HG03460 (cell line): ENCODE results near the gene NDE1.
"Not testable (repeated sequence)": the region's sequence is repeated elsewhere in the genome, so short reads cannot be mapped to it uniquely, and the experiment has no call there.

Experiments used
- ATAC-seq: cut with Tn5 transposase; IDR thresholded peaks from one replicate; pipeline ENCODE4 v1.9.1; 2021; ENCODE audit not compliant: unreplicated experiment

Gene NDE1

DNA sequence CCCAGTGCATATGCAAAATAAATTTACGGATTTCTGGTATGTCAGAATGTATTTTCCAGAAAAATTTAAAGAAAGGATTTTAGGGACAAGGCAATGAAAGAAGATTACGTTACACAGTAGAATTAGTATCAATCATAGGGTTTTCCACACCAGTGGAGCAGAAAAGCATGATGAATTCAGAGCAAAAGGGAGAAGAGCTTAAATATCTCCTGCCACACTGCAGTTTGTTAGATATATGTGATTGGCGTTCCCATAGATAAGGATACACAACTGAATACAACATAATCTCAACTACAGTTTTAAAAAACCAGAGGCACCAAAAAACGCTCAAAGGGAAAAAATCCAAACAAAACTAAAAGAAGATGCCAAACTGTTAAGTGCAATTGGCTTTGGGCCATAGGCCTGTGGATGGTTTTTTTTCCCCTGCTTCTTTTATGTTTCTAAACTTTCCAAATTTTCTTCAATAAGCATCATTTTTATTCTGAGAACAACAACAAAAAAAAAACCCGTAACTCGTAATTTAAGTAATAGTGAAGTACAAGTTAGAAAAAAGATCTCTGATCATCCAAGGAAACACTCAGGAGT lies 29.3 kb upstream of the NDE1 start:
- no peak for ATAC-seq

DNA sequence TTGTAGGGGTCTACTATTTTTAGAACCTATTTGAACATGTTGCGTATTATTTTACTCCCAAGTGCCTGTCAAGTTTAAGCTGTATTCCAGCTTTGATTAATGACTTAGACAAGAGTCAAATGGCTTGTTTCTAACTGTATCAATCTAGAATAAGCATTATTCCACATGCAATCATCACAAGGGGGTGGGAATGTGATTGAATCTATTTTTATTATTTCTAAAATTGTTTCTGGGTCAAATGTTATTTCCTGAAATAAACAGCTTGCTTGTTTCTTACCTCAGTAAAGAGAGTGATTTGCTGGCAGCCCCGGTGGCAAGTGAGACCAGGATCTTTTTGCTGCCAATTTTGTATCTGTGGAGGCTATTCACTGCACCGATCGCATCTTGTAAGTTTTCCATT lies 28.6 kb upstream of the NDE1 start:
- no peak for ATAC-seq

DNA sequence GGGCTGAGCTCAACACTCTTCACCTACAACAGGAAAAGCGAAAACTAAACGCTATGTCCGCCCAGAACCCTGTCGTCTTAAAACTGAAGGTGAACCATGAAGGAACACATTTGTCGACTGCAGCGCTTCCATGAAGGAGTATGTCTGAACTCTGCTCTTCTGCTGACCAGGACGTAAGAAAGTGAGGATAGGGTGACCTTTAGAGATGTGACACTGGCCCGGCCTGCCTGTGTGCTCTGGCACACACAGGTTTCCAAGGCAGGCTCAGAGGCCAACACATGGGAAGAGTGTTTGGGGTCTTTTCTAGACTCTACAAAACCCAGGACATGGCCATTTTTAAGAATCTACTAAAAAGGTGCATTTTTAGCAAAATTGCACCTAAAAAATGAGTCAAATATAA lies 28.2 kb upstream of the NDE1 start:
- ATAC-seq, result no peak

DNA sequence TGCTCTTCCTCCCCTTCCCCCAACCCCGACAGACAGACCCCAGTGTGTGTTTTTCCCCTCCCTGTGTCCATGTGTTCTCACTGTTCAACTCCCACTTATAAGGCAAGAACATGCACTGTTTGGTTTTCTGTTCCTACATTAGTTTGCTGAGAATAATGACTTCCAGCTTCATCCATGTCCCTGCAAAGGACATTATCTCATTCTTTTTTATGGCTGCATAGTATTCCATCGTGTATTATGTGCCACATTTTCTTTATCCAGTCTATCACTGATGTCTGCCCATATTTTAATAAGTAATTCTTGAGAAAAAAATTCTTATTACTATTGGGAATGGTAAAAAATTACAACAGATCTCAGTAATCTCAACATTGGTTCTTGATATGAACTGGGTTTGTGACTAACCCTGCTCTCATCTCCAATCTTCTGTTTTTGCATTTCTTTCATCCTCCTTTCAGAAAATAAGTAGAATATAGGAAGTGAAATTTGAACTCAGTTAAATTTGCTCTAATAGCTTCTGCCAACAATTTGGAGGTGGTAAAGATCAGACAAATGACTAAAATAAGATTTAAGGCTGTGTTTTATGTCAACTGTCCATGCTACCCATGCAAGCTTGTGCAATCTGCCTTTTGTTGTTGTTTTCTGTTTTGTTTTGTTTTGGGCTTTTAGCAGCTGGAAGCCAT lies 18.2 kb upstream of the NDE1 start:
- ATAC-seq, result no peak

DNA sequence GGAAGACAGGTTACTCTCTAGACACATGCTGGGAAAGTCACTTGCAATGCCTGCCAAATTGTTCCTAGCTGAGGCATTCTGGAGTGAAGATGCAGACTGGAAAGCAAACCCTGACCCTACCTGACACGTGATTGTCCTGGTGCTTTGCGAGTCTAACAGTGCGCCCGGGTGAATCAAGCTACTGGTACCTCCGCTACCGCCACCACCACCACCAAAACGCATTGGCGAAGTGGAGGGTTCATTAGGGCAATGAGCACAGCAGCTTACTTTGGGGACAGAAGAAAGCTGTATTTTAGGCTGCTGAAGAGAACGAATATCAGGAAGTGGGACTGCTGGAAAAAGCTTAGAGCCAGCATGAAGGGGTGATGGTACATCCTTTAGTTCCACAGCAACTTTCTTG lies 14.1 kb upstream of the NDE1 start:
- no peak for ATAC-seq

DNA sequence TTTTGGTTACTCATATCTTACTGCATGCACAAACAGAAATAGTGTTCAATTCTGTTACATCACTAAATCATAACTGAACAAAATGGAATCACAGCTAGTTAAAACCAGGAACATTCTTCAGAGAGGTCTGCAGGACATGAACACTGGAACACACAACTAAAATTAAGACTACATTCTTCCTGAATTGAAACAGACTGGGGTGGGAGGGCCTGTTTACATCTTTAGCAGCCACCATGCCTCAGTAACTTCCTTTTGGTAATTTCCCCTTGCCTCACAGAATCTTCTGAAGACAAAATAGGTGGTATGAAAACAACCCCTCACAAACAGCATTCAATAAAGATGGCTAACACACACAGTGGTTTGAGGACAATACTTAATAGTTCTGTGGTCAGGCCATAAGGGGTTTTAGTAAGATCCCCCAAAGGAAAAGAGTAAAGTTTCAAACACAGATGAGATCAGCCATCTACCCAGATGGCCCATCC lies 13.6 kb upstream of the NDE1 start:
- no peak for ATAC-seq

DNA sequence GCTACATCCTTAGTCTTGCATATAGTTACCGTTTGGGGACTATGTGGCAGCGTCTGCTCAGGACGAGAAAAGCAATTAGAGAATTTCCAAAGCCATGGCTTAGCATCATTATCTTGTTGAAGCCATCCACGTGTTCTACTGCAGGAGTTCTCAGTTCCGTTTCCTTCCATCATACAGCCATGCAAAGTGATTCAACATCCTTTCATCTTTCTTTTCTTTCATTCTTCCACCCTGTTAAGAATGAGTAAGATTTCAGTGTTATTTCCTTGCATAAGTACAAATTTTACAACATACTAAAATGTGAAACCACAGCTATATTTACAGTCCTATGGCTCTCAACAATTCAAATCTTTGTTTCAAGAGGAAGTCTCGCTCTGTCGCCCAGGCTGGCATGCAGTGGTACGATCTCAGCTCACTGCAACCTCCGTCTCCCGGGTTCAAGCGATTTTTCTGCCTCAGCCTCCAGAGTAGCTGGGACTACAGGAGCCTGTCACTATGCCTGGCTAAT lies 10.9 kb upstream of the NDE1 start:
- ATAC-seq, result no peak

DNA sequence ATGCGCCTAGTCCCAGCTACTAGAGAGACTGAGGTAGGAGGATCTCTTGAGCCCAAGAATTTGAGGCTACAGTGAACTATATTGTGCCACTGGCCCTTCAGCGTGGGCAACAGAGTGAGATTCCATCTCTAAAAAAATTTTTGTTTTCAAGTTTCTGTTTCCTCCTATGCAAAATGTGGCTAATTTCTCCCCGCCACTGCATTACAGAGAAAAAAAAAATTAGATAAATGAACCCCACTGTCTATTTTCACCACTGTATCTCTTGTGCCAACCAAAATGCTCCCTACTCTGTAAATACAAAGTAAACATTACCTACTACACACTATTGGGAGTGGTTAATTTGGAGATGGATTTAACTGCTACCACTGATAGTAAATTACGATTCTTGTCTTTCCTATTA lies 9.1 kb upstream of the NDE1 start:
- ATAC-seq, result no peak

DNA sequence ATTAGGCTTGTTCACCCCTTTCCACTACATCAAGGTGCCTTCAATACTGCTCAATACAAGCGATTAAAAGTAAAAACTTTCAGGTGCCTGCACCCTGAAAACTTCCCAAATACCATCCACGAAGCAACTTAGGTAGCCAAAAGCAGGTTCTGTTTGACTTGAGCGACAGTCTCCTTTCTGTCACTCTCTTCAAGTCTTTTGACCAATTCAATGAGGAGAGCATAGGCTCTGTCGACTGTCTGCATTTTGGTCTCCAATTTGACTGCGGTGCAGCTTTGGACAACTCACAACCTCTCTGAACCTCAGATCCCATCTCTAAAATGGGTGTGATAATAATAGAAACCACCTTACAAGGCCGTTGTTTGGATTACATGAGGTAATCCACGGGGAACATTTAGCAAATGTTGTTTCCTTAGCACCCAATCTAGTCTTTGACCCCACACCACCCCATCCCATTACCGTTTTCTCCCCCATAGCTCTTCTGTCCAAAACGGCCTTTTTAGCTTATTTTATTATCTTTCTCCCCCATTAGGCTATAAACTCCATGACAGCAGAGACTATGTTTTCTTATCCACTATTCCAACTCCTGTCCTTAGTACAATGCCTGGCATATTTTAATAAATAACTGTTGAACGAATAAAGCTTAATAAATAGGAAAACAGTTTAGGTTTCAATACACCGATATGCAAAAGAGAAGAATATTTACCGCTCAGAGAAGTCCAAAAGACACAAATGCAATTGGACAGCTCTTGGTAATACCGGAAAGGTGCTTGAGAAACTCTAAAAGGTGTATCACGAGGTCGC lies 8.1 kb upstream of the NDE1 start:
- no peak for ATAC-seq

DNA sequence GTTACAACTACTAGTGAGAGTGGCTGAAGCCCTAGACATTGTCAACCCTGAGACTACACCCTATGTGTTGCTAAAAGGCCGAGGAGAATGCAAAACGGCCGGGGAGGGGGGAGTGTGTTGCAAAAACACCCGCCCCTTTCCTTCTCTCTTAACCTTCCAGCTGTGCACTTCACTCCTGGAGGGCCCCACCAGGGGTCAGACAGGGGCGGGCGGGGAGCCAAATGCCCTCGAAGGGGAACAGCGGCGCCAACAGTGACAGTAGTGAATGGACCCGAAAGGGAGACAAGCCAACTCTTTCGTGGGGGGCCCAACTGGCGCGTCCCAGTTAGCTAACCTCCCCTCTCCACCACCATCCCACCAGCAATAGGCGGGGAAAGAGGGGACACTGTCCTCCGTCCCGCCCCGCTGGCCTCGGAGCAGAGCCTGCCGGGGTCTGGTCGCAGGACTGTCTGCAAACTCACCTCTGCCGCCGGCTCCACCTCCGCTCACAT lies 7.4 kb upstream of the NDE1 start:
- peak; percentile 58 for ATAC-seq

DNA sequence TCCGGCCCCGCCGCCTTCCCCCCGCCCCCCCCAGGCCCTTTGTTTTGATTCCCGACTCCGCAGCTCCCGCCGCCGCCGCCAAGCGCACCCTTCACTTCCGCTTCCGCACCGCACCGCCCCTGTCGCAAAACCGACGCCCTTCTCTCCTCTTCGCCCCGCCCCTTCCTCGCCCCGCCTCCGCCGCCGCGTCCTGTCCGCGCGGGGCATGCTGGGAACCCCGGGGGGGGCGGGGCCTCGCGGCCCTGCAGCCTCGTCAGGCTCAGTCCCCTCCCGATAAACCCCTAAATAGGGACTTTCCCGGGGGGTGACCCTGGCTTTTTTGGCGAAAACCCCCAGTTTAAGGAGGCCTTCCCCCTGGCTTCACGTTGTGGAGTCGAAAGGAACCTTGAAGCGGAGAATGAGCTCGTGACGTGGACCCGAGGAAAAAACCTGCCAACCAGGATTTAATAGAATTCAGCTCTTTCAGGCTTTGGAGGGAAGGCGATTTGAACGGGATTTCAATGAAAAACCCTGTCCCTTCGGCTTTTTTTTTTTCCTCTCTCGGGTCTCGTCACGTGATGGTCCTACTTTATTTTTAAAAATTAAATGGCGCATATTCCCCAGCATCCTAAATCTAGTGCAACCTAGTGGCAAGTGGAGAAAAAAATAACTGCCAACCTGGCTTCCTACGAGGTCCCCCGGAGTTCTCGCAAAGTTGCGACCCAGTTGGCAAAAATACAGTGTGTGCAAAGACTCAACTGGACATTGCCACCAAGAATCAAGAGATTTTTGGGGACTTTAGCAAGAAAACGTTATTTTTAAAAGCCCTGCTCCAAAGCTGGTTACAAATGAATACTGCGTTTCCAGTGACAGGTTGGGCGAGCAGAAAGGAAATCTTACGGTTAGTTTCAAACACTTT lies 6.7 kb upstream of the NDE1 start, which contains the start of gene MARF1:
MARF1 (minus strand) TSS at position 107 of the 898 bp plus-strand sequence. CDS start 3,921 bp downstream, outside the sequence.
- ATAC-seq, result peak; percentile 43

DNA sequence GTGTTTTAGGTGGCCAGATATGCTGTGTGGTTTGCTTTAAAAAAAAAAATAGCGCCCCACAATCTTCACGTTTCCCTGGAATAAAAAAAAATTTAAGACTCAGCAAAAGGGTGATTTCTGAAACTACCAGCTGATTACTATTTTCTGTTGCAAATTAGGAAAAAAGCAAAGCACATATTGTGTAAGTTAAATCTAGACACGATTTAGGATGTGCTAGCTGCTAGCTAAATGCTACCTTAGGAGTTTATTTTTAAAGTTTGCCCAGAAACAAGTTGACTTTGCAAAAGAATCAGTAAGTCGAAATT lies 6.1 kb upstream of the NDE1 start:
- no peak for ATAC-seq

DNA sequence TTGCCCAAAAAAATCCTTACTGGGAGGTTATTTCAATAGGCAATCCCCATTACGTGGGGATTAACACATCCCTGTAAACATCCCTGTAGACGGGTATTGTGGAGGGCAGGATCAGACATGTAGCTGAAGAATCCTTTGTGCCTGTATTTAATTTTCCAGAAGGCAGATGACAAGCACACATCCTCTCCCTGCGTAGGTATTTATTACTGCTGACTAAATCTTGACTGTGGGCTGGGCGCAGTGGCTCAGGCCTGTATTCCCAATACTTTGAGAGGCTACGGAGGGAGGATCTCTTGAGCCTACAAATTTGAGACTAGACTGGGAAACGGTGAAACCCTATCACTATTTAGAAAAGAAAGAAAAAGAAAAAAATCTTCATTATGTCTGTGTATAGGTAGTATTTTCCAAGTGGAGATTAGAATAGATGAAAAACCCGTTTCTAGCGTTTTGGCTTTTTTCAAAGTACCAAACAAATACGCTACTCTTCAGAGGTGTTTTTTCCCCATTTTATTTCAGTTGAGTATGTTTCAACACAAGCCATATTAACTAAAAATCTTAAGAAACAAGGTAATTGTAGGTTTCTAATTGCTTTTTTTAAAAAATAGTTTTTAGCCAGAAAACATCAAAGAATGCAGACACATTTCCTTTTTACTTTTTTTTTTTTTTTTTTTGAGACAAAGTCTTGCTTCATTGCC lies 5.6 kb upstream of the NDE1 start:
- no peak for ATAC-seq

DNA sequence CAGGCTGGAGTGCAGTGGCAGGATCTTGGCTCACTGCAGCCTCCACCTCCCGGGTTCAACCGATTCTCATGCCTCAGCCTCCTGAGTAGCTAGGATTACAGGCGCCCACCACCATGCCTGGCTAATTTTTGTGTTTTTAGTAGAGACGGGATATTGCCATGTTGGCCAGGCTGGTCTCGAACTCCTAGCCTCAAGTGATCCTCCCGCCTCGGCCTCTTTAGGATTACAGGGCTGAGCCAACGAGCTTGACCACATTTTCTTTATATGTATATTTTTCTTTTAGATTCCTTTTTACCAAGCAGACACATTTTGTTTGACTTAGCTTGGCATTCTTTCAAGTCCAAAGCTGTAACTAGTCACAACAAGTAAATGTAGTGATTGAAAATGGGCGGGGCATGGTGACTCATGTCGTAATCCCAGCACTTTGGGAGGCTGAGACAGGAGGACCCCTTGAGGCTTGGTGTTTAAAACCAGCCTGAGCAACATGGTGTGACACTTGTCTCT lies 5.0 kb upstream of the NDE1 start:
- not testable (repeated sequence) for ATAC-seq

DNA sequence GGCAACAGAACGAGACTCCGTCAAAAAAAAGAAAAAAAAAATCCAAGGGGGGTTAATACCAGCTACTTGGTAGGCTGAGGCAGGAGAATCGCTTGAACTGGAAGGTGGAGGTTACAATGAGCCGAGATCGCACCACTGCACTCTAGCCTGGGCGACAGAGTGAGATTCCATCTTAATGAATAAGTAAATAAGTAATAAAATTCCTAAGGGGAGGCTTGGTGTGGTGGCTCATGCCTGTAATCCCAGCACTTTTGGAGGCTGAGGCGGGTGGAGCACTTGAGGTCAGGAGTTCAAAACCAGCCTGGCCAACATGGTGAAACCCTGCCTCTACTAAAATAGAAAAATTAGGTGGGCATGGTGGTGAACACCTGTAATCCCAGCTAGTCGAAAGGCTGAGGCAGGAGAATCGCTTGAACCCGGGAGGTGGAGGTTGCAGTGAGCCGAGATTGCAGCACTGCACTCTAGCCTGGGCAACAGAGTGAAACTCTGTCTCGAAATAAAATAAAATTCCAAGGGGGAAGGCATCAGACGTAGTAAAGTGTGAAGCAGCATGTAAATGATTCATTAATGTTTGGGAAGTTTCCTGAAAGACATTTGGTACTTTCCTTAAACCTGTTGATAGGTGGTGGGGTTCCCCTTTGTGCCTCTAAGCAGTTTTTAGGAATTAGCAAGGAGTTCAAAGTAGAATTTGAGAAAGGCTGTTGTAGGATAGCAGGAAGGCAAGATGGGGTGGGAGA lies 3.3 kb upstream of the NDE1 start:
- not testable (repeated sequence) for ATAC-seq

DNA sequence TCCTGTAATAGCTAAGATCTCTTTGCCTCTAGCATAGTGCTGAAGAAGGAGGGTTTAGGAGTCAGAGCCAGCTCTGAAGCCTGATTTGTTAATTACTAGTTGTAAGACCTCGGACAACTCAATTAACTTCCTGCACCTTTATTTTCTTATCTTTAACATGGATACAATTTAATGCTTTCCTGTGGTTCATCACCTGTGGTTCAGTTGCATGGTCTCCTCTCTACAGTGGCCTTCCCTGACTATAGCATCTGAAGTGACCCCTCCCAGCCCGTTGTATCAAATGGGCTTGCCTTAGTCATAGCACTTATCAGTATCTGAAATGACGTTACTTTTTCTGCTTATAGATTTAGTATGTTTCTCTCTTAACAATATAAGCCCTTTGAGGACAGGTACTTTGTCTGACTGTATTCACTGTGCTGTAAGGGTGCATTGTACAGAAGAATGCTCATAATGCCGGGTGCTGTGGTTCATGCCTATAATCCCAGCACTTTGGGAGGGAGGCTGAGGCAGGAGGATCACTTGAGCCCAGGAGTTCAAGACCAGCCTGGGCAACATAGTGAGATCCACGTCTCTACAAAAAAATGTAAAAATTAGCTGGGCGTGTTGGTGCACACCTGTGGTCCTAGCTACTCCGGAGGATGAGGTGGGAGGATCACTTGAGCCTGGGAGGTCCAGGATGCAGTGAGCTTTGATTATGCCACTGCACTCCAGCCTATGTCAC lies 2.6 kb upstream of the NDE1 start:
- ATAC-seq, result no peak

DNA sequence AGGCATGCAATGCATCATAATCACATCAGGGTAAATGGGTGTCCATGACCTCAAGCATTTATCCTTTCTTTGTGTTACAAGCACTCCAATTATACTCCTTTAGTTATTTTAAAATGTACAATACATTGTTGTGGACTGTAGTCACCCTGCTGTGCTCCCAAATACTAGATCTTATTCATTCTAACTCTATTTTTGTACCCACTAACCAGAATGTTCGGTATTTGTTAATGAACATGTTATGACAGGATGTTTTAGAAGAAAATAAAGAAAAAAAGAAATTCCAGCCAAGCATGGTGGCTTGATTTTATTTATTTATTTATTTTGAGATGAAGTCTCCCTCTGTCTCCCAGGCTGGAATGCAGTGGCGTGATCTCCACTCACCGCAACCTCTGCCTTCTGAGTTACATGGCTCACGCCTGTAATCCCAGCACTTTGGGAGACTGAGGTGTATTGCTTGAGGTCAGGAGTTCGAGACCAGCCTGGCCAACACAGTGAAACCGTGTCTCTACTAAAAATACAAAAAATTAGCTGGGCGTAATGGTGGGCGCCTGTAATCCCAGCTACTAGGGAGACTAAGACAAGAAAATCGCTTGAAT lies 1.8 kb upstream of the NDE1 start:
- ATAC-seq, result no peak

DNA sequence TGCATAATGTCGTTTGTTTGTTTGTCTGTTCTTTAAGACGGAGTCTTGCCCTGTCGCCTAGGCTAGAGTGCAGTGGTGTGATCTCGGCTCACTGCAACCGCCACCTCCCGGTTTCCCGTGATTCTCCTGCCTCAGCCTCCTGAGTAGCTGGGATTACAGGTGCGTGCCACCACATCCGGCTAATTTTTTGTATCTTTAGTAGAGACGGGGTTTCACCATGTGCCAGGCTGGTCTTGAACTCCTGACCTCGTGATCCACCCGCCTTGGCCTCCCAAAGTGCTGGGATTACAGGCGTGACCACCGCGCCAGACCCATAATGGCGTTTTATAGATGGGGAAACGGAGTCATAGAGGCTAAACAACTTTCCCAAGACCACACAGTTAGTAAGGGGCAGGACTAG lies 734 bp upstream of the NDE1 start:
- ATAC-seq, result not testable (repeated sequence)
